GM18505 (cell line): ENCODE measurements around the gene MKRN3.

Experiments
- ATAC-seq: cut with Tn5 transposase; IDR thresholded peaks from one replicate; pipeline ENCODE4 v1.9.1; 2021; ENCODE audit not compliant: unreplicated experiment
- POLR2A ChIP-seq: IDR thresholded peaks from 4 replicates; pipeline ENCODE4 v1.6.1; 2011; ENCODE audit warnings: borderline replicate concordance; ENCODE audit not compliant: insufficient read depth, insufficient read length; ENCODE audit errors: extremely low read depth

The MKRN3 gene

GRCh38 chr15:23565395-23566070, at the start of gene MKRN3:
Gene MKRN3 (plus strand): TSS chr15:23565674. CDS start chr15:23565783, 109 bp downstream.
- ATAC-seq = no peak
- TF ChIP-seq POLR2A = no peak

DNA sequence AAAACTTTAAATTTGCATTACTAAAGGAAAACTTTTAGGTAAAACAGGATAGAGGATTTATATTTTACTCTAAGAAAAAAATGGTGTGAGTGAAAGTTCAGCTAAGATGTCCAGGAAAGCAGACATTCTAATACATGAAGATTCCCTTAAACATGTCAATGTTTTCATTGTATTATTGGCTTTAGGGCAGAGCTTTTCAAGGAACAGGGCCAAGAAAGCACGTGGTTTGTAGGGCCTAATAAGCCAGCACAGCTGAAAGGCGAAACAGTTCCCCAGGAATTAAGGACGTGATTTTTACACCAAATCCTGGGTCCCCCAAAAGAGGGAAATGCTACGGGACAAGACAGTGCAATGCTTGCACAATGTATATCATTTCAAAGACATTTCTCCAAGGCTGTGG, 48.6 kb upstream of the MKRN3 start:
- ATAC-seq = no peak
- TF ChIP-seq POLR2A = no peak

GRCh38 chr15:23518104-23518503, 47.4 kb upstream of the MKRN3 start:
- TF ChIP-seq POLR2A = no peak
- ATAC-seq = no peak

- no peak for TF ChIP-seq POLR2A
- no peak for ATAC-seq
Observed at GRCh38 chr15:23524816-23525215, 40.7 kb upstream of the MKRN3 start.

DNA sequence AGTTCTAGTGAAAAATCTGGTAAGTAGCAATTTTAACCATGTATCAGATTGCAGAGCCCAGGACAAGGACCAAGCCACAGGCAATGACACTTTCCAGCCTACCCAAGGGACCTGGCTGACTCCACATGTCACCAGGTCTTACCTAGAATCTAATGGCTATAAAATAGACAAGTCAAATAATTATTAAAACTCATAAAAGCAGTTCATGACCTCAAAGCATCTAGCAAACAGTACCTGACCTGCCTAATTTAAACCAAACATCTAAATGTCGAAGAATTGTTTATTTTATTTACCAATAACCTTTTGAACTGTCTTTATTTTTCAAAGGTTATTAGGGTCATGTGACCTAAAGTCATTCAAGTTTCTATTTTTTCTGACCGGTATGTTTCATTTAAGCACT, 35.6 kb upstream of the MKRN3 start:
- TF ChIP-seq POLR2A = no peak
- no peak for ATAC-seq

- no peak for ATAC-seq
- no peak for TF ChIP-seq POLR2A
Observed at GRCh38 chr15:23532024-23532423, 33.5 kb upstream of the MKRN3 start.

DNA sequence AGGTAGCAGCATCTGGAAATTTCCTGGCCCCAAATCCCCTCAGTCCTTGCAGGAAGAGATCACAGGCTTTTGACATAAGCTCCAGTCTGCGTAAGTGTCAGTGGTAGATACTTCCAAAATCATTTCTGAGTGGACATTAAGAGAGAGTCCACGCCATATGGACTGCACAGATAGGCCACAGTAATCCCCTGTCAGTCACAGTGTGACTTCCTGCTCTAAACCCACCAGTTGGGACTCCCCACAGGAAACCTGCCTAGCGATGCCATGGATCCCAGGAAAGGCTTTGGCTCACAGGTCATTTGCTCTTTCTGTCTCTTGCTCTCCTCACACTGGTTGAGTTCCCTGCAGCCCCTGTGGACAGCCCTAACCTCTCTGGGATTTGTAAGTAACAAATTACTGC, 28.8 kb upstream of the MKRN3 start:
- ATAC-seq = no peak
- no peak for TF ChIP-seq POLR2A

- no peak for ATAC-seq
Observed at GRCh38 chr15:23538648-23539047, 26.8 kb upstream of the MKRN3 start.

GRCh38 chr15:23539892-23540291, 25.6 kb upstream of the MKRN3 start:
- no peak for ATAC-seq
- TF ChIP-seq POLR2A = no peak

More at GRCh38 chr15:23538648-23539047, 26.8 kb upstream of the MKRN3 start:
- no peak for TF ChIP-seq POLR2A

DNA sequence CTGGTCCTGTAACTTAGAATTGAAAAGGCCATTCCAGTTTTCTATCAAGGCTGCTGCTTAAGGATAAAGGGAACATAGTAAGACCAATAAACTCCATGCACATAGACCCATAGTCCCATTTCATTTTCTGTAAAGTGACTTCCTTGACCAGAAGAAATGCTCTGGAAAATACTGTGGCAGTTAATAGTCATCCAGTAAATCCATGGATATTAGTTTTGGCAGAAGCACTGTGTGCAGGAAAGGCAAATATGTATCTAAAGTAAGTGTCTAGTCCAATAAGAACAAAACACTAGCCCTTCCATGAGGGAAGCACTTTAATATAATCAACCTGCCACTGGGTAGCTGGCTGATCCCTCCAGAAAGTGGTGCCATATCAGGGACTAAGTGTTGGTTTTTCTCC, 19.3 kb upstream of the MKRN3 start:
- ATAC-seq = no peak
- TF ChIP-seq POLR2A = no peak

GRCh38 chr15:23548071-23548470, 17.4 kb upstream of the MKRN3 start:
- no peak for TF ChIP-seq POLR2A
- ATAC-seq = no peak

DNA sequence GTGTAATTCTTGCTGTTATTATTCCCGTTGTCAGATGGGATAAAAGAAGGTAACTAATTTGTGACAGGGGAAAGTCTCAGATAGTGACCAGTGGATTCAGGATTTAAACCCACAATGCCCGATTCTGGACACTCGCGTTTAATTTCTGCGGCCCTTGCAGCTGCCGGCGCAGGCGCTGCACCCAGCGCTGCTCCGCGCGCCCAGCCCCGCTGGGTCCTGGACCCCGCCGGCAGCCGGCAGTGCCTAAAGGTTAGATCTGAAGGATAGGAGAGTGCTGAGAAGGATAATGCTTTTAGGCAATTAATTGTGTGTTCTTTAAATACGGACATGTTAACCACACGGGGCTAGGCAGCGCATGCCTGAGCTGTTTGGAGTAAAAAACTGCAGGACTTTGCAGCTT, 3.6 kb upstream of the MKRN3 start:
- no peak for ATAC-seq
- no peak for TF ChIP-seq POLR2A

GRCh38 chr15:23564821-23565394, 566 bp upstream of the MKRN3 start:
- TF ChIP-seq POLR2A = no peak
- ATAC-seq = no peak

DNA sequence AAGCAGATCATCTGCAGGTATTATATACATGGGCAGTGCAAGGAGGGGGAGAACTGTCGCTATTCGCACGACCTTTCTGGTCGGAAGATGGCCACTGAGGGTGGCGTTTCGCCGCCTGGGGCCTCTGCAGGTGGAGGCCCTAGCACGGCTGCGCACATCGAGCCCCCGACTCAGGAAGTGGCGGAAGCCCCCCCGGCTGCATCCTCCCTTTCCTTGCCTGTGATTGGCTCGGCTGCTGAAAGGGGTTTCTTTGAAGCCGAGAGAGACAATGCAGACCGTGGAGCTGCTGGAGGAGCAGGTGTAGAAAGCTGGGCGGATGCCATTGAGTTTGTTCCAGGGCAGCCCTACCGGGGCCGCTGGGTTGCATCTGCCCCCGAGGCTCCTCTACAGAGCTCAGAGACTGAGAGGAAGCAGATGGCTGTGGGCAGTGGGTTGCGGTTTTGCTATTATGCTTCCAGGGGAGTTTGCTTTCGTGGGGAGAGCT, 639 bp downstream of the MKRN3 start:
- no peak for TF ChIP-seq POLR2A
- no peak for ATAC-seq
